ENCODE data around the gene MYO5B. TPM values are rescaled to one million over a fixed set of nuclear protein-coding genes. Genes with fewer than 3 reads are reported as not detected.

Gene MYO5B
- polyA plus RNA-seq, 2 of the 4 experiments (the other 2 are of a cell fraction) = 6.4 to 18.4 TPM

DNA sequence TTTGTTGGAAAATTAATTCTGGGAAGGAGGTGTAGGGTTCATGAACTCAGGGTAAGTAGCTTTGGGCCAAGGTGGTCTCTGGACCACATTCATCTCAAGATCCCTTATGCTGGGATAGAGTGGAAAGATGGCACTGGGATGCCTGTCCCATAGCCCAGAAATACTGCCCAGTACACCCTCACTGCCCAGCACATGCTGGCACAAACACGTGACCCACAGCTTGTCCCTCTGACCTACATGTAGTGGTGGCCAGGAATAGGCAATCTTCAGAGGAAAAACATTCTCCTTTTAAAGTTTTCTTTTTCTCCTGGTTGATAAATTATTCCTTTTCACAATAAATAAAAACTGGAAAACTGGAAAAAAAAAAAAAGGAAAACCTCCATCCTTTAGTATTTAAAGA, 246.0 kb downstream of the MYO5B start:
- Histone ChIP-seq H3K4me3 (no peak overlapping the region), H3K27ac (no peak overlapping the region), H3K4me2 (no peak overlapping the region), H3K4me1 (no peaks in the 10 kb centered on the region), H3K9me3 (no peaks in the 10 kb centered on the region)
- no peak for ATAC-seq
- no peak for FAIRE-seq
- WGBS (ENCODE audit: missing lambda C conversion rate) = 50% methylated on average over 1 of the region's 1 CpG
- TF ChIP-seq EP300 (IDR thresholded peaks at IDR 0.05) = no peak
- ChIA-PET CTCF (no interaction called here), POLR2A (no interaction called here)
- no peak for DNase-seq (ENCODE audit: low read depth in 1 of 2, low spot score in 1 of 2)

DNA sequence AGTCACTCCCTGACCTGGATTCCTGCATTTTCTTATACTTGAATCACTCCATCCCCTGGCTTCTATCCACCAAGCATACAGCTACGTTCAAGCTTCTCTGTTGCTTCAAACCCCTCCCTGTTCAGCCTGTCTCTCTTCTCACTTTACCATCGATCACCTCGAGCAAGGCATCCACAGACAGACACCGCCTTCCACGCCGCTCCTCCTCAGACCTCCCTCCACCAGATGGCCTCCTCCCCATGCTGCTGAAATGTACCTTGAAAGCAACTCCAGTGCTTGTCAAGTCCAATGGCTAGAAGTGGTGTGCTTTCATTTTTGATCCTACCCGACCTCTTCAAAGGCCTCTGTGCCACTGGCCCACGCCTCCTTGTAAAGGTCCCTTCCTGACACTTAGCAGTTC, 250.3 kb downstream of the MYO5B start:
- FAIRE-seq (no peak), DNase-seq (ENCODE audit: low read depth in 1 of 2, low spot score in 1 of 2) (peak in 1 of 2 experiments; percentile 10), ATAC-seq (peak in 1 of 2 experiments; percentile 39; a peak in 1 of 6 replicates)
- ChIA-PET POLR2A (no interaction called here), CTCF (interaction anchor here (0.7 to 1.2 kb wide), 2 partner anchors 15 to 252 kb away, joined by 3 read pairs; no protein-coding TSS in a partner anchor)
- TF ChIP-seq CEBPB (IDR thresholded peaks at IDR 0.05) (no peak), CTCF (IDR thresholded peaks at IDR 0.05) (0 out of 3 replicates have a peak, but pooled peaks have one; percentile 5), HOXA7 (CRISPR knock-in tag; IDR thresholded peaks at IDR 0.05) (no peak), EHF (CRISPR knock-in tag; IDR thresholded peaks at IDR 0.05) (no peak), CHD2 (IDR thresholded peaks at IDR 0.05; ENCODE audit: low read length, partially characterized antibody) (no peak), RAD21 (conservative IDR thresholded peaks at IDR 0.05 in 1 of 2, IDR thresholded peaks at IDR 0.05 in 1 of 2) (peak in 1 of 2 experiments; percentile 9; a peak in 1 of 5 replicates), HEYL (CRISPR knock-in tag; IDR thresholded peaks at IDR 0.05) (no peak), TP53 (CRISPR knock-in tag; IDR thresholded peaks at IDR 0.05) (no peak), RCOR1 (IDR thresholded peaks at IDR 0.05; ENCODE audit: low read depth, low read length) (no peak), HDAC2 (IDR thresholded peaks at IDR 0.05) (no peak), HOXB13 (CRISPR knock-in tag; IDR thresholded peaks at IDR 0.05; ENCODE audit: low read depth) (no peak), HES2 (IDR thresholded peaks at IDR 0.05) (no peak), HMGXB4 (CRISPR knock-in tag; IDR thresholded peaks at IDR 0.05; ENCODE audit: borderline replicate concordance) (no peak), JUN (IDR thresholded peaks at IDR 0.05) (no peak)
- TF ChIP-seq, protein P1, sequence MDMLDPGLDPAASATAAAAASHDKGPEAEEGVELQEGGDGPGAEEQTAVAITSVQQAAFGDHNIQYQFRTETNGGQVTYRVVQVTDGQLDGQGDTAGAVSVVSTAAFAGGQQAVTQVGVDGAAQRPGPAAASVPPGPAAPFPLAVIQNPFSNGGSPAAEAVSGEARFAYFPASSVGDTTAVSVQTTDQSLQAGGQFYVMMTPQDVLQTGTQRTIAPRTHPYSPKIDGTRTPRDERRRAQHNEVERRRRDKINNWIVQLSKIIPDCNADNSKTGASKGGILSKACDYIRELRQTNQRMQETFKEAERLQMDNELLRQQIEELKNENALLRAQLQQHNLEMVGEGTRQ (IDR thresholded peaks at IDR 0.05) = no peak
- no peak overlapping the region for H3K4me3 ChIP-seq
- no peak overlapping the region for H3K4me2 ChIP-seq
- no peak overlapping the region for H3K27ac ChIP-seq
- H3K4me1 ChIP-seq = no peaks in the 10 kb centered on the region
- WGBS (ENCODE audit: missing lambda C conversion rate) = 54% methylated on average over 8 of the region's 8 CpGs
- no peaks in the 10 kb centered on the region for H3K9me3 ChIP-seq

GRCh38 chr18:49936821-49937220, 258.1 kb downstream of the MYO5B start:
- Histone ChIP-seq H3K4me1 (no peaks in the 10 kb centered on the region), H3K4me2 (no peak overlapping the region), H3K9me3 (no peaks in the 10 kb centered on the region), H3K4me3 (no peak overlapping the region), H3K27ac (no peak overlapping the region)
- CTCF ChIA-PET = no interaction called here
- POLR2A ChIA-PET = no interaction called here
- FAIRE-seq = no peak
- no peak for DNase-seq (ENCODE audit: low read depth in 1 of 2, low spot score in 1 of 2)
- TF ChIP-seq, protein P1 (IDR thresholded peaks at IDR 0.05) = no peak
- no peak for TF ChIP-seq HMGXB4 (CRISPR knock-in tag; IDR thresholded peaks at IDR 0.05; ENCODE audit: borderline replicate concordance)
- WGBS (ENCODE audit: missing lambda C conversion rate) = 54% methylated on average over 4 of the region's 4 CpGs
- ATAC-seq = no peak

All from A549 (cell line).